GM12891 (cell line): ENCODE measurements around the gene CBR1.

Experiments
- POLR2AphosphoS5 ChIP-seq: IDR thresholded peaks from 2 replicates; pipeline ENCODE4 v1.6.1; 2011; ENCODE audit warnings: low read depth, low read length, control low read depth
- SPI1 ChIP-seq: IDR thresholded peaks from 2 replicates; pipeline ENCODE4 v1.6.1; 2011; ENCODE audit warnings: low read depth, low read length, control low read depth
- TAF1 ChIP-seq: IDR thresholded peaks from 2 replicates; pipeline ENCODE4 v1.6.1; 2011; ENCODE audit warnings: low read depth, low read length, control low read depth

GRCh38 chr21:36075953-36076352 is 6.1 kb downstream of the CBR1 start:
- no peak for TF ChIP-seq TAF1
- TF ChIP-seq SPI1: no peak
- no peak for TF ChIP-seq POLR2AphosphoS5
